ENCODE data around the gene CLPTM1L.
"Not testable (repeated sequence)": the region's sequence is repeated elsewhere in the genome, so short reads cannot be mapped to it uniquely, and the experiment has no call there.

The CLPTM1L gene

GRCh38 chr5:1345876-1346626, 1.2 kb upstream of the CLPTM1L start:
- H3K9me3 ChIP-seq (ENCODE audit: control insufficient read depth, low read length), result no peaks in the 10 kb centered on the region
- peak overlapping the region; percentile 82 for H3K4me3 ChIP-seq (ENCODE audit: low read depth, low read length)
- H3K4me1 ChIP-seq, result no peaks in the 10 kb centered on the region
- H2AFZ ChIP-seq, result peak overlapping the region; percentile 97
- no peaks in the 10 kb centered on the region for H3K79me2 ChIP-seq
- H3K27ac ChIP-seq, result no peak overlapping the region
- peak overlapping the region; percentile 88 for H3K9ac ChIP-seq
- no peaks in the 10 kb centered on the region for H3K36me3 ChIP-seq (ENCODE audit: control insufficient read depth, insufficient read depth, low read length)
- H3K27me3 ChIP-seq (ENCODE audit: control insufficient read depth, insufficient read depth, low read length), result no peaks in the 10 kb centered on the region
- H3K4me2 ChIP-seq (ENCODE audit: low read length), result peak overlapping the region; percentile 81
- no peak for TF ChIP-seq CTCF (IDR thresholded peaks at IDR 0.05)

- H3K4me3 ChIP-seq (ENCODE audit: low read depth, low read length), result peak overlapping the region; percentile 62
- no peaks in the 10 kb centered on the region for H3K36me3 ChIP-seq (ENCODE audit: control insufficient read depth, insufficient read depth, low read length)
- H3K4me1 ChIP-seq, result no peaks in the 10 kb centered on the region
- no peak for TF ChIP-seq CTCF (IDR thresholded peaks at IDR 0.05)
- no peaks in the 10 kb centered on the region for H3K9me3 ChIP-seq (ENCODE audit: control insufficient read depth, low read length)
- peak overlapping the region; percentile 41 for H3K9ac ChIP-seq
- peak overlapping the region; percentile 51 for H2AFZ ChIP-seq
- peaks cover 2% of the 10 kb centered on the region for H3K79me2 ChIP-seq
- peak overlapping the region; percentile 91 for H3K4me2 ChIP-seq (ENCODE audit: low read length)
- H3K27ac ChIP-seq, result peak overlapping the region; percentile 1
- no peaks in the 10 kb centered on the region for H3K27me3 ChIP-seq (ENCODE audit: control insufficient read depth, insufficient read depth, low read length)
Observed at GRCh38 chr5:1343931-1344901, 683 bp downstream of the CLPTM1L start.

GRCh38 chr5:1343315-1343751, 1.6 kb downstream of the CLPTM1L start:
- no peaks in the 10 kb centered on the region for H3K27me3 ChIP-seq (ENCODE audit: control insufficient read depth, insufficient read depth, low read length)
- no peaks in the 10 kb centered on the region for H3K4me1 ChIP-seq
- H3K27ac ChIP-seq, result no peak overlapping the region
- no peak for TF ChIP-seq CTCF (IDR thresholded peaks at IDR 0.05)
- H3K79me2 ChIP-seq, result peaks cover 2% of the 10 kb centered on the region
- H3K4me3 ChIP-seq (ENCODE audit: low read depth, low read length), result no peak overlapping the region
- no peak overlapping the region for H3K9ac ChIP-seq
- H3K4me2 ChIP-seq (ENCODE audit: low read length), result no peak overlapping the region
- no peaks in the 10 kb centered on the region for H3K9me3 ChIP-seq (ENCODE audit: control insufficient read depth, low read length)
- no peak overlapping the region for H2AFZ ChIP-seq
- no peaks in the 10 kb centered on the region for H3K36me3 ChIP-seq (ENCODE audit: control insufficient read depth, insufficient read depth, low read length)

DNA sequence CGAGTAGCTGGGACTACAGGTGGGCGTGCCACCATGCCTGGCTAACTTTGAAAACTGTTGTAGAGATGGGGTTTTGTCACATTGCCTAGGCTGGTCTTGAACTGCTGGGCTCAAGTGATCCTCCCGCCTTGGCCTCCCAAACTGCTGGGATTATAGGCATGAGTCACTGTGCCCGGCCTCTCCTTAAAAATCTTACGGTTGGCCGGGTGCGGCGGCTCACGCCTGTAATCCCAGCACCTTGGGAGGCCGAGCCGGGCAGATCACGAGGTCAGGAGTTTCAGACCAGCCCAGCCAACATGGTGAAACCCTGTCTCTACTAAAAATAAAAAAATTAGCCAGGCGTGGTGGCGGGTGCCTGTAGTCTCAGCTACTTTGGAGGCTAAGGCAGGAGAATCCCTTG, 2.2 kb downstream of the CLPTM1L start:
- H3K9me3 ChIP-seq (ENCODE audit: control insufficient read depth, low read length); H3K4me3 ChIP-seq (ENCODE audit: low read depth, low read length); H3K36me3 ChIP-seq (ENCODE audit: control insufficient read depth, insufficient read depth, low read length); H3K27ac ChIP-seq; H3K79me2 ChIP-seq; H3K4me1 ChIP-seq; H3K27me3 ChIP-seq (ENCODE audit: control insufficient read depth, insufficient read depth, low read length); H2AFZ ChIP-seq; H3K9ac ChIP-seq; H3K4me2 ChIP-seq (ENCODE audit: low read length): not testable (repeated sequence)

DNA sequence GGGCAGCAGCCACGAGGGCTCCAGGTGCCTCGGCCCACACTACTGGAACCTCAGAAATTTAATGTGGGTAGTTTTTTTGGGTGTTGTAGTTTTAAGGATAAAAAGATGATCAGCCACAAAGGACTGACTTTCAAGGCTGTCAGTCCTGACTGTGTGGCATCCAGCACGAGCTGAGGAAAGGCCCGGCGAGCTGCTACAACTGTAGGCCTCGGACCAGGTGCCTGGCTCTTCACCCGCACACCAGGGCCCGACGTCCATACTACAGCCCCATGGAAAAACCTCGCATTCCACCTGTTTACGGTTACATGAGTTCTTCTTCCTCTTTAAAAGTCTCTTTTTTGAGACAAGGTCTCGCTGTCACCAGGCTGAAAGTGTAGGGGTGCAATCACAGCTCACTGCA, 2.6 kb downstream of the CLPTM1L start:
- Histone ChIP-seq H3K4me2 (ENCODE audit: low read length) (no peak overlapping the region), H3K9ac (no peak overlapping the region), H3K27ac (no peak overlapping the region), H3K36me3 (ENCODE audit: control insufficient read depth, insufficient read depth, low read length) (no peaks in the 10 kb centered on the region), H3K79me2 (peaks cover 2% of the 10 kb centered on the region), H3K9me3 (ENCODE audit: control insufficient read depth, low read length) (no peaks in the 10 kb centered on the region), H2AFZ (no peak overlapping the region), H3K27me3 (ENCODE audit: control insufficient read depth, insufficient read depth, low read length) (no peaks in the 10 kb centered on the region), H3K4me3 (ENCODE audit: low read depth, low read length) (no peak overlapping the region), H3K4me1 (no peaks in the 10 kb centered on the region)
- TF ChIP-seq CTCF (IDR thresholded peaks at IDR 0.05), result no peak

All from parathyroid adenoma (tissue), 2 donors.